ENCODE results near the gene BSND. TPM values are rescaled to one million over a fixed set of nuclear protein-coding genes. Genes with fewer than 3 reads are reported as not detected.

Gene BSND
- total RNA-seq, 2 donors from 2014 or later: not detected

- H3K36me3 Mint-ChIP-seq: no peaks in the 10 kb centered on the region
- H3K27ac Mint-ChIP-seq: no peak overlapping the region
- peaks cover 30 to 60% of the 10 kb centered on the region in 2 donors for H3K27me3 Mint-ChIP-seq
- H3K4me3 Mint-ChIP-seq: no peak overlapping the region
- peak in 1 of 2 donors; percentile 24 for ATAC-seq
- H3K9me3 Mint-ChIP-seq: no peaks in the 10 kb centered on the region
- peaks cover 2 to 6% of the 10 kb centered on the region in 2 donors for H3K4me1 Mint-ChIP-seq (ENCODE audit: low read depth in 2 of 2)
- no peak for DNase-seq (ENCODE audit: low spot score)
Measured at GRCh38 chr1:55033265-55033614, 34.5 kb downstream of the BSND start.

GRCh38 chr1:55034476-55035133 is 35.9 kb downstream of the BSND start:
- DNase-seq (ENCODE audit: low spot score) (no peak), ATAC-seq (no peak)
- Mint-ChIP-seq H3K4me1 (ENCODE audit: low read depth in 2 of 2) (peaks cover 2 to 6% of the 10 kb centered on the region in 2 donors), H3K4me3 (no peak overlapping the region), H3K27ac (no peak overlapping the region), H3K9me3 (no peaks in the 10 kb centered on the region), H3K36me3 (no peaks in the 10 kb centered on the region), H3K27me3 (peaks cover 38 to 68% of the 10 kb centered on the region in 2 donors)

GRCh38 chr1:55035904-55036303 is 37.2 kb downstream of the BSND start:
- Mint-ChIP-seq H3K4me1 (ENCODE audit: low read depth in 2 of 2) (peaks cover 2 to 6% of the 10 kb centered on the region in 2 donors), H3K36me3 (no peaks in the 10 kb centered on the region), H3K4me3 (no peak overlapping the region), H3K27ac (no peak overlapping the region), H3K27me3 (peaks cover 42 to 57% of the 10 kb centered on the region in 2 donors), H3K9me3 (no peaks in the 10 kb centered on the region)
- ATAC-seq (no peak), DNase-seq (ENCODE audit: low spot score) (no peak)

GRCh38 chr1:55037733-55038551 is 39.2 kb downstream of the BSND start:
- Mint-ChIP-seq H3K9me3 (no peaks in the 10 kb centered on the region), H3K4me1 (ENCODE audit: low read depth in 2 of 2) (peaks cover 2 to 6% of the 10 kb centered on the region in 2 donors), H3K27ac (peak overlapping the region in 1 of 2 donors; percentile 46), H3K4me3 (no peak overlapping the region), H3K27me3 (peaks cover 51 to 54% of the 10 kb centered on the region in 2 donors), H3K36me3 (no peaks in the 10 kb centered on the region)
- no peak for DNase-seq (ENCODE audit: low spot score)
- ATAC-seq: peak in 1 of 2 donors; percentile 17

GRCh38 chr1:55038552-55038838 is 39.8 kb downstream of the BSND start:
- Mint-ChIP-seq H3K4me3 (no peak overlapping the region), H3K27ac (no peak overlapping the region), H3K4me1 (ENCODE audit: low read depth in 2 of 2) (peaks cover 2 to 6% of the 10 kb centered on the region in 2 donors), H3K36me3 (no peaks in the 10 kb centered on the region), H3K27me3 (peaks cover 48% of the 10 kb centered on the region in 2 donors), H3K9me3 (no peaks in the 10 kb centered on the region)
- ATAC-seq (no peak), DNase-seq (ENCODE audit: low spot score) (no peak)

GRCh38 chr1:55038974-55039341 is 40.2 kb downstream of the BSND start:
- DNase-seq (ENCODE audit: low spot score) (no peak), ATAC-seq (no peak)
- Mint-ChIP-seq H3K4me1 (ENCODE audit: low read depth in 2 of 2) (peaks cover 2 to 6% of the 10 kb centered on the region in 2 donors), H3K9me3 (no peaks in the 10 kb centered on the region), H3K36me3 (no peaks in the 10 kb centered on the region), H3K27me3 (peaks cover 46 to 52% of the 10 kb centered on the region in 2 donors), H3K4me3 (no peak overlapping the region), H3K27ac (no peak overlapping the region)

GRCh38 chr1:55039342-55040082 is 40.8 kb downstream of the BSND start, which contains the start of gene PCSK9:
Gene PCSK9, plus strand, starts transcription at chr1:55039548. Its CDS starts 290 bp downstream, at chr1:55039838.
- ATAC-seq: peak in 1 of 2 donors; percentile 22
- Mint-ChIP-seq H3K36me3 (no peaks in the 10 kb centered on the region), H3K27ac (no peak within 1 kb of the TSS), H3K9me3 (no peaks in the 10 kb centered on the region), H3K4me1 (ENCODE audit: low read depth in 2 of 2) (peaks cover 2 to 6% of the 10 kb centered on the region in 2 donors), H3K4me3 (no peak within 1 kb of the TSS), H3K27me3 (peaks cover 46 to 52% of the 10 kb centered on the region in 2 donors)
- DNase-seq (ENCODE audit: low spot score): no peak

GRCh38 chr1:55040083-55040932 is 41.6 kb downstream of the BSND start:
- Mint-ChIP-seq H3K4me1 (ENCODE audit: low read depth in 2 of 2) (peaks cover 2 to 6% of the 10 kb centered on the region in 2 donors), H3K4me3 (no peak overlapping the region), H3K27me3 (peaks cover 43 to 47% of the 10 kb centered on the region in 2 donors), H3K27ac (no peak overlapping the region), H3K36me3 (no peaks in the 10 kb centered on the region), H3K9me3 (no peaks in the 10 kb centered on the region)
- no peak for ATAC-seq
- no peak for DNase-seq (ENCODE audit: low spot score)

- DNase-seq (ENCODE audit: low spot score) (no peak), ATAC-seq (no peak)
- Mint-ChIP-seq H3K36me3 (no peaks in the 10 kb centered on the region), H3K27me3 (peaks cover 36 to 41% of the 10 kb centered on the region in 2 donors), H3K4me1 (ENCODE audit: low read depth in 2 of 2) (peaks cover 0 to under 1% of the 10 kb centered on the region in 2 donors), H3K4me3 (no peak overlapping the region), H3K27ac (no peak overlapping the region), H3K9me3 (no peaks in the 10 kb centered on the region)
Measured at GRCh38 chr1:55040933-55041494, 42.3 kb downstream of the BSND start.

- Mint-ChIP-seq H3K36me3 (no peaks in the 10 kb centered on the region), H3K4me1 (ENCODE audit: low read depth in 2 of 2) (no peaks in the 10 kb centered on the region), H3K4me3 (no peak overlapping the region), H3K27me3 (peaks cover 30 to 37% of the 10 kb centered on the region in 2 donors), H3K9me3 (no peaks in the 10 kb centered on the region), H3K27ac (no peak overlapping the region)
- DNase-seq (ENCODE audit: low spot score) (no peak), ATAC-seq (no peak)
Measured at GRCh38 chr1:55041613-55042012, 42.9 kb downstream of the BSND start.

GRCh38 chr1:55043011-55043410 is 44.3 kb downstream of the BSND start:
- ATAC-seq (no peak), DNase-seq (ENCODE audit: low spot score) (no peak)
- H3K4me1 Mint-ChIP-seq (ENCODE audit: low read depth in 2 of 2): no peaks in the 10 kb centered on the region
- no peaks in the 10 kb centered on the region for H3K9me3 Mint-ChIP-seq
- H3K36me3 Mint-ChIP-seq: no peaks in the 10 kb centered on the region
- H3K27me3 Mint-ChIP-seq: peaks cover 17 to 31% of the 10 kb centered on the region in 2 donors
- no peak overlapping the region for H3K4me3 Mint-ChIP-seq
- H3K27ac Mint-ChIP-seq: no peak overlapping the region

- DNase-seq (ENCODE audit: low spot score) (no peak), ATAC-seq (no peak)
- Mint-ChIP-seq H3K27ac (no peak overlapping the region), H3K9me3 (no peaks in the 10 kb centered on the region), H3K27me3 (peaks cover 14 to 29% of the 10 kb centered on the region in 2 donors), H3K4me1 (ENCODE audit: low read depth in 2 of 2) (no peaks in the 10 kb centered on the region), H3K36me3 (no peaks in the 10 kb centered on the region), H3K4me3 (no peak overlapping the region)
Measured at GRCh38 chr1:55043726-55044125, 45.0 kb downstream of the BSND start.
